Femur (tissue), 1 donor: ENCODE data around the gene RILP.

Experiments
- DNase-seq: peaks from one replicate; pipeline ENCODE4 v3.0.0-alpha.2; 2017

RILP gene

GRCh38 chr17:1648173-1648962 lies 1.3 kb downstream of the RILP start:
- DNase-seq = peak; percentile 66

GRCh38 chr17:1647802-1648171 lies 1.9 kb downstream of the RILP start:
- DNase-seq = no peak

DNA sequence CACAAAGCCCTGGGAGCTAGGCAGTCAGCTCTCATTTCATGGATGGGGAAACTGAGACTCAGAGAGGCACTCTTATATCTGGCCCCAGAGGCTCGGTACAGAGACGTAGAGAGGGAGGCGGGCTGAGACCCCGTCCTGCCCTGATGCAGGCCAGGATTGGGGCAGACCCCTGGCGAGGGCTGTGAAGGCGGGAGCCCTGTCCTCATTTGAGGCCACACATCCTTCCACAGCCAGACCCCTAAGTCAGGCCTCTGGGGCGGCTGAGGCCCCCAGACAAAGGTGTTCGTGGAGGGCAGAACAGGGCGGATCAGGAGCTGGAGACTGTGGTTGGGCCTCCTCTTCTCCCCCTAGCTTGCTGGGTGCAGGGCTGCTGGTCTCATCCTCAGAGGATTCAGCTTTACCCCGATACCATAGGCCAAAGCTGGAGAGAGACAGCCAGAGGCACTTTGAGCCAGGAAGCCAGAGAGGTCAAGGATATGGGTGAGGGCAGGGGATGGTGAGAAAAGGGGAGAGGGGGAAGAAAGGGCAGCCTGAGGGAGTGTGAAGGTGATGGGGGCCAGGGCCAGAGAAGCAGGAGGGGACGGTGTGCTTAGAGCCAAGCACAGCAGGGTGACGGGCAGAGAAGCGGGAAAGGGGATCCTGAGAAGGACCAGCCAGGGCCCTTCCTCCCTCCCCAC lies 3.3 kb downstream of the RILP start:
- no peak for DNase-seq

DNA sequence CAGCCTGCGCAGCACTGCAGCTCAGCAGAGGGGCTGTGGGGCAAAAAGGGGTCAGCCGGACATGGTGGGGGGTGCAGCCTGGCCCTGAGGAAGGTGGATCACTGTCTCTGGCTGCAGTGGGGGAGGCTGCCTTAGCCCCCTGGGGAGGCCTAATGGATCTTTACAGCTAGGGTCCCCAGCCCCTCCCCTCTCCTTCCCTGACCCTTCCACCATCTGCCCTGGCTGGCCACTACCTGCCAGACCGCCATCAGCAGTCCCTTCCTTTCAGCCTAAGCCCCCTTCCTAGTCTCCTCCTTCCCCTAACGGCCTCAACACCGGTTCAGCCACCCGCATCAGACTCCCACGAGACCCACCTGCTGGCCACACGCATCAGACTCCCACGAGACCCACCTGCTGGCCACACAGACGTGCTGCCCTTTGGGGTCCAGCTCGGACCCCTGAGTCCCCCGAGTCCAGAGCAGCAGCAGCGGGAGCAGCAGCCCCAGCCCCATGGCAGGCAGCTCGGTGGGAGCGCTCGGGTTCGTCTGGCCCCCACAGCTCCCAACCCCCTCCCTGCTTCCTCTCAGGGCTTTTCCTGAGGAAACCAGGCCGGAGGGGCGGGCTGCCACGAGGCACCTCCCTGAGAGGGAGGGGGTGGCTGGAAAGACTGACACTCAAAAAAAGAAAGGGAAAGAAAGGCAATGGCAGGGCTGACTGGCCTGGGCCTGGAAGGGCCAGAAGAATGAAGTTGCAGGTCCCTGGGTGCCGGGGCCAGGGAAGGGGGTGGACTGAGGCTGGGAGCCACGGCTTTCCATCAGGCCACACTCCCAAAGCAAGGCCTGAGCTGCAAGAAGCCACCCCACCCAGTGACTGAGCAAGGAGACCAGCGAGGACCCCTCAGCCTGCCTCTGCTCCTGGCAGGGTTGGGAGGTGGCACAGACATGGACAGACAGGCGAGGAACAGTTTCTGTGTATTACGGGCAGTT lies 4.2 kb downstream of the RILP start, which contains the start of gene SCARF1:
SCARF1 (minus strand) TSS at position 526 of the 965 bp plus-strand sequence; CDS start at position 491, 35 bp downstream.
- peak; percentile 74 for DNase-seq

DNA sequence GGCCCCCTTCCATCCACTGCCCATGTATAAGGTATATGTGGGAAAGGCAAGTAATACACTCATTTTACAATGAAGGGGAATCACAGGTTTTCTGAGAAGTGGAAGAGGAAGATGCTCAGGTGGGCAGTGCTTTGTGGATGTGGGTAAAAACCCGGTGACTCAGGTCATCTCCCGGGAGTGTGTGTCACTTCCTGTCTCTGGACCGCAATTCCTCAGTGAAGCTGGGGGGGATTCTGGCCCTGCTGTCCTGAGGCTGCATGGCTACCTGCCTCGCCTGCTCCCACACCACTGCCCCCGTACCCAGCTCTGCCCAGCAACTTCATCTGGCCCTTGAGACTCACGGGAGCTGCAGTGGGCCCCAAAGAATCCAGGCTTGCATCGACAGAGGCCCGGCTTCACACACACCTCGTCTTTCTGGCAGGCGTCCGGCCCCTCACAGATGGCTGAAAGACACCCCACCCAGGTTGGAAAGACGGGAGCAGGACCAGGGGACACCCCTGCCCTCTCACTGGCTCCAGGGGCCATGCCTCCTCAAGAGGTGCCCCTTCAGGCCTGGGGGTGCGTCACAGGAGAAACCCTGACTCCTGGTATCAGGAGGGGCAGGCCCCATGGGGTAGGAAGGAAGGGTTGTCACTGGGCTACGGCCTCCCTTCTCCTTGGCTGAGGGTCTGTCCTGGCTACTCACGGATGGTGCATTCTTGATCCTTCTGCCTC lies 5.0 kb downstream of the RILP start:
- DNase-seq = peak; percentile 40

- DNase-seq = no peak
These were observed 5.6 kb downstream of the RILP start for GRCh38 chr17:1643999-1644492.

DNA sequence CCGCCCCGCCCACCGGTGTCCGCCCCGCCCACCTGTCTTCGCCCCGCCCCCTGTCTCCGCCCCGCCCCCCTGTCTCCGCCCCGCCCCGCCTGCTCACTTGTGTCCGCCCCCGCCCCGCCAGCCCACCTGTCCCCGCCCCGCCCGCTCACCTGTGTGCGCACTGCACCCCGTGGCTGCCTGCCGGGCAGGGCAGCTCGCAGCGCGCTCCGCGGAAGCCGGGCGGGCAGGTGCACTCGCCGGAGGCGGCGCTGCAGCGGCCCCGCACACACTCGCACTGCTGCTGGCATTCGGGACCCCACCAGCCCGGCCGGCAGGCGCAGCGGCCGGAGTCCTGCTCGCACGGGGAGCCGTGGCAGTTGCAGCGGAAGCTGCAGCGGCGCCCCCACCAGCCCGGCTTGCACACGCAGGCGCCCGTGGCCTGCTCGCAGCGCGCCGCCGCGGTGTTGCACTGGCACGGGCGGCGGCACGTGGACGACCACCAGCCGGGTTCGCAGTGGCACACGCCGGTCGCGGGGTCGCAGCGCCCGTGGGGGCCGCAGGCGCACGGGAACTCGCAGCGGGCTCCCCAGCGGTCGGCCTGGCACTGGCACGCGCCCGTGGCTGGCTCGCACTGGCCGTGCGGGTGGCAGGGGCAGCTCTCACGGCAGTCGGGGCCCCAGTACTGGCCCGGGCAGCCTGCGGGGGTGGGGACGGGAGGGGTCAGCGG lies 6.2 kb downstream of the RILP start:
- peak; percentile 44 for DNase-seq

GRCh38 chr17:1641065-1641403 lies 8.6 kb downstream of the RILP start:
- no peak for DNase-seq

- no peak for DNase-seq
These were observed 9.2 kb downstream of the RILP start for GRCh38 chr17:1640329-1641064.

DNA sequence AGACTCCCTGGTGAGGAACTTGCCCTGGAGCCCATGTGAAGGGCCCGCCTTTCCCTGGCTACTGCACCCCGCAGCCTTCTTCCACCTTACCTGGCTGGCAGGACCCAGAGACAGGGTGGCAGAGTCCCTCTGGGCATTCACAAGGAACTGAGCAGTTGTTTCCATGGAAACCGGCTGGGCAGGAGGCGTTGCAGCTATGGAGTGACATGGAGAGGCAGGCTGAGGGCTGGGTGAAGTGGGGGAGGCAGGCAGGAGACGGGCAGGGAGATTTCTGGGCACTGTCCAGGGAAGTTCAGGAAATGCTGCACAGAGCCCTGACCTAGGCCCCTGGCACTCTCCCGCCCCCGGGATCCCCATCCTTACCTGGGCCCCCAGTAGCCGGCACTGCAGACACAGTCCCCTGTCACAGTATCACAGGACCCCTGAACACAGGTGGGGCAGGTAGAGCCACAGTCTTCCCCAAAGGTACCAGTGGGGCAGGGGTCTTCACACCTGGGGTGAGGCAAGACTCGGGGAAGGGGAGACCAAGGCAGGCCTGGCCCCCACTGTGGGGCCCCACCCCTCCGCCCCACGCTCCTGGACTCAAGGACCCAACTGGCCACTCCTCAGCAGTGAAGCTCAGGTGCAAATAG lies 10.0 kb downstream of the RILP start:
- no peak for DNase-seq

DNA sequence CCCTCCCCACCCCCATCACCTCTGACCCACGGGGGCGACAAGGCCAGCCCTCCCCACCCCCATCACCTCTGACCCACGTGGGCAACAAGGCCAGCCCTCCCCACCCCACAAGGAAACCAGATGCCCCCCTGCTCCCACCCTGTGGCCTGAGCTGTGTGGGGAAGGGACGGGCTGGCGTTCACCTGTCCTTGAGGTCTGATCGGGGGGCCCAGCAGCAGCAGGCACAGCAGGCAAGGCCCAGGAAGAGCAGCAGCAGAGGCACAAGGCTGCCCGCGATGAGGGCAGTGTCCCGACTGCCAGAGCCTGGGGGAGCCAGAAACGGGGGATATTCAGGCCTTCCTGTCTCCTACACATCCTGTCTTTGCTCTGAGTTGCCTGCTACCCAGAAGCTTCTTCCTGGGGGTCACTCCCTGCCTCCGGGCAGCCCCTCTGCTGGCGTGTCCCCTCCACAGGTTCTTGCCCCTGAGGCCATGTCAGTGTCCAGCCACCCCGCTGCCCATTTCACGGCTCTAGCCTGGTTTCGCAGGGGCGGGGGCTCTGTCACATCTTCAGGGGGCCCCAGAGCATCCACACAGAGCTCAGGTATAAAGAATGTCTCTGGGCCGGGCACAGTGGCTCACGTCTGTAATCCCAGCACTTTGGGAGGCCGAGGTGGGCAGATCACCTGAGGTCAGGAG lies 10.9 kb downstream of the RILP start:
- DNase-seq = no peak

- no peak for DNase-seq
These were observed 11.5 kb downstream of the RILP start for GRCh38 chr17:1638171-1638590.

DNA sequence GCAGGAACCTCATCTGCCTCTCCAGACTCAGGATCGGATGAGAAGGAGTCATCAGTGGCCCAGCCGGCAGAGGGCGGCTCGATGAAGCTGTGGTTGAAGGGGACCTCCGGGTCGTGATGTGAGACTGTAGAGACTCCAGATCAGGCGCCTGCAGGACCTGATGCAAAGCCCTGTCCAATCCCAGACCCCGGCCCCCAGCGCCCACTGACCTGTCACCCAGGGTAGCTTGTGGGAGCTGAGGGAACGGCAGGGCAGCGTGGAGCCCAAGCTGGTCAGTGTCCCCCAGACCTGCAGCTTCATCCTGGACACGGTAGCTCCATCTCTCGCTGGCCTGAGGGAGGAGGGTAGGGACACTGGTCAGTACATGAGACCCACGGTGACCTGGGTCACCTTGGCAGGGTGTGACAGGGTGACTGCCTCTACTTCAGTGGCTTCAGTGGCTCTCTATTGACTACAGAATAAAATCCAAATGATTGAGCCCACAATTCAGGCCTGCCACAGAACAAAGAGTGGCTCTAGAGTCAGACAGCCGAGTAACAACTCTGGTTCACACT lies 12.9 kb downstream of the RILP start:
- no peak for DNase-seq

DNA sequence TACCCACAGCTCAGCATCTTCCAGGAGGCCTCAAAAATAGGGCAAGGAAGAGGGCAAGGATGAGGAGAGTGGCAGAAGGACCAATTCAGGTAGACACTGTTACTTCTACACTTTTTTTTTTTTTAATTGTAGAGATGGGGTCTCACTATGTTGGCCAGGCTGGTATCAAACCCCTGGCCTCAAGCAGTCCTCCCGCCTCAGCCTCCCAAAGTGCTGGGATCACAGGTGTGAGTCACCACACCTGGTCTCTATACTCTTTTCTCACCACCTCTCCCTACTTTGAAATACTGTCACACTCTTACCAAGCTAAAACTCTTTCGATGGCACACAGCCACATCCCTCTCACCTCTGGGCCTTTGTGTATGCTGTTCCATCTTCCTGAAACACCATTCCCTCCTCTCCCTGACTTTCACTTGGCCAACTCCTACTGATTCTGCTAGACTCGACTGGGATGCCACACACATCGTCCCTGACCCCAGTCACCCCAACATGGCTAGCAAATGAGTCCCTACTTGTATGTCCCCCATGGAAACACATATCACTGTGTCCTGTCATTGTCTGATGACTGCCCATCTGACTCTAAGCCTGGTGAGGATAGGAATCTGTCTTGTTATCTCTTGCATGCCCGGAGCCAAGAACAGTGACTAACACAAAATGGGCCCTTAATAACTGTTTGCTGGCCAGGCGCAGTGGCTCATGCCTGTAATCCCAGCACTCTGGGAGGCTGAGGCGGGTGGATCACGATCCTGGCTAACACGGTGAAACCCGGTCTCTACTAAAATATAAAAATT lies 13.8 kb downstream of the RILP start:
- DNase-seq = no peak

DNA sequence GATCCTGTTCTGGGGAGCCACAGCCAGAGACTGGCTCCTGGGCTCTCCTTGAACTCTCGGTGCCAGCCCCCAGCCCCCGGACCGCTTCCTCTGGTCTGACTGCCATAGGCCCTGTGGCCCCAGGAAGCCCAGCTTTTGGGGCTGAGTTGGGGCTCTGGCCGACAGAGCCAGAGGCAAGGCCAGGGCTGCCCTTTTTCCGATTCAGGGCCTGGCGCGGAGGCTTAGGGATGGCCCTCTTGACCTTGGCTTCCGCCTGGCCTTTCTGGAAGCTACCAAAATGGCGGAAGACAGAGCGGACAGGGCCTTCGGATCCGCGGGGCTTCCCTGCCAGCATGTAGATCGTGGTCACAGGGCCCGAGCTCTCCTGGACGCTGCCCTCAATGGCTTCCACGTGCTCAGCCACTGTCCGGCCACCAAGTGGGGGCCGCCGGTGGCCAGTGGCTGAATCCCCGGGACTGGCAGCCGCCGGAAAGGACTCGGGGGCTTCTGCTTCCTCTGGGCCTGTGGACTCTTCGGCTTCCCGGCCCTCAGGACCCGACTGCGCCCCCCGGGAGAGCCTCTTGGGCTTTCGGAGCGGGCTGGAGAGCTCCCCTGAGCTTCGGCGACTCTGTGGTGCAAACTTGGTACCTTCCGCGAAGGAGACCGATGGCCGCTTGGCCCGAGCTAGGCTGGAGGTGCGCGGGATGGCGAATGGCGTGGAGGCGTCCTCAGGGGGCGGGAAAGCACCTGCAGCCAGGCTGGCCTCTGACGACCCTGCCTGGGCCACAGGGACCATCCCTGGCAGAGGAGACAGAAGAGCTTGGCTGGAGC lies 14.6 kb downstream of the RILP start:
- DNase-seq = no peak

GRCh38 chr17:1630662-1631061 lies 19.0 kb downstream of the RILP start:
- no peak for DNase-seq

DNA sequence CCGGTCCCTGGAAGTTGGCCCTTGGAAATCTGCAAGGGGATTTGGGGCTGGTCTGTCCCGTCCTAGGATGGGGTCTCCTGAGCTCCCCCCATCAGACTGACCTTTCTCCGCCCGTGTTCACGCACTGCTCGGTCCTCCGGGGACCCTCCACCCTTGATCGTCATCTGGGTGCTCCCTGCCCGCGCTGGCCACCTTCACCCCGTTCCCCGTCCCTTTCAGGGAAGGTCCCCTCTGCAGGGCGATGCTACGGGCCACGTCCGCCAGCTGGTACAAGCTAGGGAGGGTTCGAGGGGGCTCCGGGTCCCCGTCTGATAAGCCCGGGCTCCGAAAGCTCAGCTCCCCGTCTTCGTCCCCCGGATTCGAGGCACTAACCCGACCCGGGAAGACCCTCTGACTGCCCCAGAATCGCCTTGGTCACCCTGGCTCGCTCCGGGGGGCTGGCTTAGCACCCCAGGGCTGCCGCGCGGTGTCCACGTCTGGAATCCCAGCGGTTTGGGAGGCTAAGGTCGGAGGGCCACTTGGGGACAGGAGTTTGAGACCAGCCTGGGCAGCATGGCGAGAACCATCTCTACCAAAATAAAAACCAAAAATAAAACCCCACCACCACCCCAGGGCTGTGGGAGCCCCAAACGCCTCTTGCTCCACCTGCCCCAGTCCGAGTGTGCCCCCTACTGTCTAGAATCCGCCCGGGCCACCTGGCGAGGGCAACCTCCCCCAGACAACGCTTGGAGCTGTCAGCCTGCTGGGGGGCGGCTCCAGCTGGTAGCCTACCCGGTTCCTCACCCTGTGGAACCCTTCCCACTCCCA lies 20.0 kb downstream of the RILP start:
- peak; percentile 60 for DNase-seq
